ENCODE data around the gene FHAD1.
"Not testable (repeated sequence)": the region's sequence is repeated elsewhere in the genome, so short reads cannot be mapped to it uniquely, and the experiment has no call there.

FHAD1 gene

GRCh38 chr1:15290382-15290781, 43.4 kb downstream of the FHAD1 start:
- ChIA-PET POLR2A (ENCODE audit: low non-redundant PET) (no interaction called here), CTCF (interaction anchor here (0.6 kb wide), 2 partner anchors 18 to 157 kb away, joined by 3 to 4 read pairs; no protein-coding TSS in a partner anchor)
- H3K27ac ChIP-seq: no peak overlapping the region
- no peak for TF ChIP-seq CTCF (conservative IDR thresholded peaks at IDR 0.05; ENCODE audit: low read depth)
- DNase-seq (ENCODE audit: low spot score): no peak

DNA sequence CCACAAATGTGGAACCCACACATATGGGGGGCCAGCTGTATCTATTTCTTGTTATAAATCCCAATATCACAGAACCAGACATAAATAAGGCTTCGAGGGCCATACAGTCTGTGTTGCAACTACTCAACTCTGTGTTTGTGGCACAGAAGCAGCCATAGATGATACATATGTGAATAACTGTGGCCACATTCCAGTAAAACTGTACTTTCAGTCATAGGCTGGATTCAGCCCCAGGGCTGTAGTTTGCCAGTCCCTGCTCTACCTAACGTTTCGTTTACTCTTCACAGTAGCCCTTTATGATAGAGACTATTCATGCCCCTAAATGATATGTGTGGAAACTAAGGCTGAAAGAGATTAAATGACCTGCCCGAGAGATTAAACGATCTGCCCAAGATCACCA, 48.7 kb downstream of the FHAD1 start:
- POLR2A ChIA-PET (ENCODE audit: low non-redundant PET): no interaction called here
- no peak overlapping the region for H3K27ac ChIP-seq
- CTCF ChIA-PET: interaction anchor here (0.9 kb wide), 1 partner anchor 775 kb away, joined by 3 read pairs; no protein-coding TSS in a partner anchor
- TF ChIP-seq CTCF (conservative IDR thresholded peaks at IDR 0.05; ENCODE audit: low read depth): no peak
- DNase-seq (ENCODE audit: low spot score): no peak

DNA sequence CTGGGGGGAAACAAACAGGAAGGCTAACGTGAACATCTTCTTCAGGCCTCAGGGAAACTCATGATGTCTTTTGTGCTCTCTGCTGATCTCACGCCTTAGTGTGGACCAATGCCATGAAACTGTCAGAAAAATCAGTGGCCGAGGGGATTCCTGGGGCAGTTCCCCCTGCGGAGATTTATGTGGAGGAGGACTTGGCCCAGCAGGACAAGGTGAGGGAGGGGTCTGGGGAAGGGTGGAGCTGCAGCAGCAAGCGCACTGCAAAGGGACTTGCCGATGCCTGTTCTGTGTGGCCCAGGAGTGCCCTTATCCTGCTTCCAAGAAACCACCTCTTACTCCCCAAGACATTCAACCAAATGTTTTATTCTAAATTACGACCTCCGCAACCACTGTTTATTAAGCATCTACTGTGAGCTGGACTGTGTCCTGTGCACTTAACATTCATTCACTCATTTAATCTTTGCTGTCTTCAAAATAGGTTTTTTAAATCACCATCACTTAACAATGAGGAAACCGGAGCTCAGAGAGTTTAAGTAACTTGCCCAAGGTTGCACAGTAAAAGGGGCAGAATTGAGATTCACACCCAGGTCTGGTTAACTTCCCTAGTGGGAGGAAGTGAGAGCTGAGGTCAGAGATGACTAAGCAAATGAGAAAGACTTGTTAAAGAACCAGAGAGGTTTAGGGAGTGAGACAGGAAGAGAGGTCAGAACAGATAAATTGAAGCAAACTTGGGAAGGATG, 49.7 kb downstream of the FHAD1 start:
- TF ChIP-seq CTCF (conservative IDR thresholded peaks at IDR 0.05; ENCODE audit: low read depth): no peak
- DNase-seq (ENCODE audit: low spot score): no peak
- ChIA-PET POLR2A (ENCODE audit: low non-redundant PET) (no interaction called here), CTCF (interaction anchor here (0.6 kb wide), 1 partner anchor 223 kb away, joined by 4 read pairs; no protein-coding TSS in a partner anchor)
- H3K27ac ChIP-seq: no peak overlapping the region

GRCh38 chr1:15297975-15298374, 51.0 kb downstream of the FHAD1 start:
- DNase-seq (ENCODE audit: low spot score); H3K27ac ChIP-seq; CTCF ChIA-PET; POLR2A ChIA-PET (ENCODE audit: low non-redundant PET): not testable (repeated sequence)

GRCh38 chr1:15299179-15299578, 52.2 kb downstream of the FHAD1 start:
- ChIA-PET POLR2A (ENCODE audit: low non-redundant PET) (no interaction called here), CTCF (interaction anchor here (0.5 to 1.0 kb wide), 5 partner anchors 24 to 252 kb away, joined by 3 to 6 read pairs (median 3); no protein-coding TSS in a partner anchor)
- no peak for DNase-seq (ENCODE audit: low spot score)
- H3K27ac ChIP-seq: no peak overlapping the region
- TF ChIP-seq CTCF (conservative IDR thresholded peaks at IDR 0.05; ENCODE audit: low read depth): no peak

- no peak for DNase-seq (ENCODE audit: low spot score)
- TF ChIP-seq CTCF (conservative IDR thresholded peaks at IDR 0.05; ENCODE audit: low read depth): no peak
- POLR2A ChIA-PET (ENCODE audit: low non-redundant PET): no interaction called here
- no peak overlapping the region for H3K27ac ChIP-seq
- CTCF ChIA-PET: interaction anchor here (0.5 to 1.0 kb wide), 4 partner anchors 25 to 253 kb away, joined by 3 to 7 read pairs (median 4); no protein-coding TSS in a partner anchor
Observed at GRCh38 chr1:15299806-15300205, 52.8 kb downstream of the FHAD1 start.

GRCh38 chr1:15303935-15304334, 56.9 kb downstream of the FHAD1 start:
- CTCF ChIA-PET: interaction anchor here (0.6 to 1.6 kb wide), 5 partner anchors 9 to 167 kb away, joined by 3 to 5 read pairs (median 4); no protein-coding TSS in a partner anchor
- DNase-seq (ENCODE audit: low spot score): no peak
- POLR2A ChIA-PET (ENCODE audit: low non-redundant PET): no interaction called here
- TF ChIP-seq CTCF (conservative IDR thresholded peaks at IDR 0.05; ENCODE audit: low read depth): no peak
- no peak overlapping the region for H3K27ac ChIP-seq

Data from RWPE1 (cell line).